ENCODE data around the gene SLK.

SLK gene

DNA sequence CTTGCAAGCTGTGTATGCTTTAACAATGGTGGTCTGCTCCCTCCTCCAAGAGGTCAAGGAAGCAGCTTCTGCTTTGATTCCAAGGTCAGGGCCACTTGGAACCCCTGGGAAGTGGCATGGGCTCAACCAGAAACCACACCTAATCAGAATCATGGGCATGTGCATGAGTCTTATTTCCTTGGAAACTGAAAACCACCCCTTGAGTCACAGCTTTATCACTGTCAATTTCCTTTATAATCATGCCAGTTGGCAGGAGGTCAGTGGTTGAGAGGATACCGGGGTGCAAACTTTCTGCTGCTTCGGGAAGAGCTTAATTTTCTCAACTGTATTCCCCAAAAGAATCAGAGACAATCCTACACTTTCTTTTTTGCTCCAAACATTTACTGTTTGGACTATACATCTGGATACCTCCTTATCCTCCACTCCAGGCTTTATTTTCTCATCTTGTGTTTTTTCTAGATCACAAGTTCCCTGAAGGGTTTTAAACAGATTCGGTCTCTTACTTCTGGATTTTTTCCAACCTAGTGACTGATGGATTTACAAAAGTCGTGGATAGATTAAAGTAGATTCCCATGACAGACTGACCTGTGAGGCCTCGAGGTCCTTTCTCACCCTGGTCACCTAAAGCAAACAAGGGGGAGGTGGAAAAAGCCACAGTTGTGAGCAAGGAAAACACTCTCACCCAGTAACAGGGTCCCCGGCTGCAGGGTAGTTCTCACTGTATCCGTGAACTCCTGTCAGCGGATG lies 82.7 kb downstream of the SLK start:
- TF ChIP-seq ZFX (IDR thresholded peaks at IDR 0.05; ENCODE audit: borderline replicate concordance) (no peak), CTCF (IDR thresholded peaks at IDR 0.05) (no peak)
- H3K27ac ChIP-seq, result no peak overlapping the region

DNA sequence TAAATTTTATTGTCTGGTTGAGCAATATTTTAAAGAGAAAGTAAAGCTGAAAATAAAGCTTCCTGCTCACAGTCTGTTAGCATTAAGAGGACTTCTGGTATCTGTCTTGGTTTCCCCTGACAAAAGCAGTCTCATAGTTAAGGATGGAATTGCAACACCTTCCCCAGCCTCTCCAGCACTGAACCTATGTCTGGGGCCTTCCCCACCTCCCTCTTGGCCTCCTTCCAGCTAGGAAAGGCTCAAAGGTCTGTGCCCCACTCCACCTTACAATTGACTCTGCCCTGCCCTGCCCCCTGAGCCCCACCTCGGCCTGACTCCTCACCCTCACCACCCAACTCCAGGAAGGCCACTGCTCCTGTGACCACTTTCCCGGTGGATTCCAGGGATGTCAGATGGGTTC lies 85.5 kb downstream of the SLK start:
- no peak overlapping the region for H3K27ac ChIP-seq
- TF ChIP-seq CTCF (IDR thresholded peaks at IDR 0.05) (no peak), ZFX (IDR thresholded peaks at IDR 0.05; ENCODE audit: borderline replicate concordance) (no peak)

DNA sequence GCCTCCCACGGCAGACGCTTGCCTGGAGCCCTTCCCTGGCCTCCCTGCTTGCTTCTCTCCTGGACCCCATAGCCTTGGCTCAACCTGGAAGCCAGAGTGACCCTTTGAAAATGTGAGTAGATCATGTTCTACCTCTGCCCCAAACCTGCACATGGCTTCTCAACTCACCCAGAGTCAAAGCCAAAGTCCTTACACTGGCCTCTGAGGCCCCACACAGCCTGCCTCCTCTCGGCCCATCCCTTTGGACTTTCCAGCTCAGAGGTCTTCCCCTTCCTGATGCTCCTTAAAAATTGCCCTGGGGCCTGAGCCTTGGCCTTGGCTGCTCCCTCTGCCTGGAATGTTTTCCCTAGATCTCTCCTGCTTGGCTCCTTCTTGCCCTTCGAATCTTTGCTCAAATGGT lies 86.3 kb downstream of the SLK start:
- no peak overlapping the region for H3K27ac ChIP-seq

GRCh38 chr10:104054430-104054829 lies 87.5 kb downstream of the SLK start:
- TF ChIP-seq CTCF (IDR thresholded peaks at IDR 0.05) (no peak), ZFX (IDR thresholded peaks at IDR 0.05; ENCODE audit: borderline replicate concordance) (no peak)
- no peak overlapping the region for H3K27ac ChIP-seq

More for the DNA sequence above, 86.3 kb downstream of the SLK start:
- no peak for TF ChIP-seq ZFX (IDR thresholded peaks at IDR 0.05; ENCODE audit: borderline replicate concordance)
- no peak for TF ChIP-seq CTCF (IDR thresholded peaks at IDR 0.05)

DNA sequence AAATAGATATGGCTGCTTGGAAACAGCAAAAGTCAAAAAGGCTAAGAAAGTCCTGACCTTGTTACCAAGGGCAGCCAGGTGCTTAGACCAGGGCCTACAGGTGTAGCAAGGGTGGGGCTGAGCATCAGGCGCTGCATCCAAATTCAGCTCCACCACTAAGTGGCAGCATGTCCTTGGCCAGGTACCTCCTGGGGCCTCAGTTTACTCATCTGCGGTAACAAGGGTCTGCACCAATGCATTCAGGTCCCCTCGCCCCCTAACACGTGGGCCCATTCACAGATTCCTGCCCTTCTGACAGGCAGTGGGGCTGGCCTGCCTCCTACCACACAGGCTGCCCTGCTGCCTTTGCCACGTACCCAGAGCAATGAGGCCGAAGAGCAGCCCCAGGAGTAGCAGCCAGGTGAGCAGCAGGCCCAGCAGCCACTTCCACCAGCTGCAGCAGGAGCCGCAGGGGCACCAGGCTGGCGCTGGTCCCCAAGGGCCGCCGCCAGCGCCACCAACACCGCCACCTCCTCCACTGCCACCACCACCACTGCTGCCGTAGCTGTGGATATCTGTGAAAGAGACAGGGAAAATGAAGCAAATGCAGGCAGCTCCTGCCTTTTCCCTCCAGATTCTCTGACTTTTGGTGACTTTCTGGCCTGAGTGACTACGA lies 89.8 kb downstream of the SLK start:
- no peak overlapping the region for H3K27ac ChIP-seq

GRCh38 chr10:104057717-104058116 lies 90.8 kb downstream of the SLK start:
- no peak overlapping the region for H3K27ac ChIP-seq
- TF ChIP-seq ZFX (IDR thresholded peaks at IDR 0.05; ENCODE audit: borderline replicate concordance) (no peak), CTCF (IDR thresholded peaks at IDR 0.05) (no peak)

More for the DNA sequence above, 89.8 kb downstream of the SLK start:
- TF ChIP-seq ZFX (IDR thresholded peaks at IDR 0.05; ENCODE audit: borderline replicate concordance) (no peak), CTCF (IDR thresholded peaks at IDR 0.05) (no peak)

GRCh38 chr10:104059364-104059763 lies 92.4 kb downstream of the SLK start:
- TF ChIP-seq CTCF (IDR thresholded peaks at IDR 0.05) (no peak), ZFX (IDR thresholded peaks at IDR 0.05; ENCODE audit: borderline replicate concordance) (no peak)

More at GRCh38 chr10:104059364-104059763, 92.4 kb downstream of the SLK start:
- H3K27ac ChIP-seq, result no peak overlapping the region

Measured in 22Rv1 (cell line).